MM.1S (cell line): ENCODE results near the gene IFI6.

Experiments
- DNase-seq: peaks from one replicate; pipeline ENCODE4 v3.0.0-alpha.2; 2015
- H2AFZ ChIP-seq: fragments of 300-600 bp; sonication (generic); 2 replicates; pipeline ENCODE4 v1.6.0; 2016; ENCODE audit warnings: antibody characterized with exemption, low read length
- H3F3A ChIP-seq: fragments of 300-600 bp; sonication (generic); 2 replicates; pipeline ENCODE4 v1.6.1; 2016; ENCODE audit warnings: mild to moderate bottlenecking, antibody characterized with exemption, low read length, moderate library complexity, mixed read lengths; ENCODE audit not compliant: insufficient read depth
- H3K27ac ChIP-seq: fragments of 300-600 bp; sonication (generic); 2 replicates; pipeline ENCODE4 v1.5.1; 2016; ENCODE audit warnings: mild to moderate bottlenecking, low read length
- H3K27me3 ChIP-seq: fragments of 300-600 bp; sonication (generic); replicated peaks from 2 replicates; pipeline ENCODE4 v1.6.0; 2016; ENCODE audit warnings: low read length; ENCODE audit not compliant: insufficient read depth
- H3K36me3 ChIP-seq: fragments of 300-600 bp; sonication (generic); replicated peaks from 2 replicates; pipeline ENCODE4 v1.6.1; 2016; ENCODE audit warnings: mild to moderate bottlenecking, low read length, mixed read lengths; ENCODE audit not compliant: insufficient read depth
- H3K4me1 ChIP-seq: fragments of 300-600 bp; sonication (generic); 2 replicates; pipeline ENCODE4 v1.6.1; 2016; ENCODE audit warnings: low read length, mixed read lengths
- H3K4me2 ChIP-seq: fragments of 300-600 bp; sonication (generic); 2 replicates; pipeline ENCODE4 v1.6.0; 2016; ENCODE audit warnings: low read depth, low read length
- H3K4me3 ChIP-seq: fragments of 300-600 bp; sonication (generic); 2 replicates; pipeline ENCODE4 v1.5.1; 2016; ENCODE audit warnings: low read length, mixed read lengths
- H3K79me2 ChIP-seq: fragments of 300-600 bp; sonication (generic); 2 replicates; pipeline ENCODE4 v1.6.1; 2016; ENCODE audit warnings: mixed run types, low read length, mixed read lengths
- H3K9ac ChIP-seq: fragments of 300-600 bp; sonication (generic); 2 replicates; pipeline ENCODE4 v1.6.1; 2016; ENCODE audit warnings: low read length, mixed read lengths
- H3K9me2 ChIP-seq: fragments of 300-600 bp; sonication (generic); replicated peaks from 2 replicates; pipeline ENCODE4 v1.6.1; 2016; ENCODE audit warnings: mild to moderate bottlenecking, low read length, mixed read lengths; ENCODE audit not compliant: insufficient read depth
- H3K9me3 ChIP-seq: fragments of 300-600 bp; sonication (generic); replicated peaks from 2 replicates; pipeline ENCODE4 v1.6.1; 2016; ENCODE audit warnings: mild to moderate bottlenecking, low read length, mixed read lengths; ENCODE audit not compliant: insufficient read depth
- H4K20me1 ChIP-seq: fragments of 300-600 bp; sonication (generic); 2 replicates; pipeline ENCODE4 v1.6.1; 2016; ENCODE audit warnings: mild to moderate bottlenecking, low read length, moderate library complexity, mixed read lengths; ENCODE audit not compliant: insufficient read depth
- CTCF ChIP-seq: fragments of 300-600 bp; sonication (generic); IDR thresholded peaks from 2 replicates; pipeline ENCODE4 v1.5.1; 2016; ENCODE audit warnings: antibody characterized with exemption, low read length, mixed read lengths
- EZH2 ChIP-seq: fragments of 300-600 bp; sonication (generic); optimal IDR thresholded peaks from 2 replicates; pipeline ENCODE3; 2017; ENCODE audit warnings: low read depth, mild to moderate bottlenecking, antibody characterized with exemption, low read length, mixed read lengths
- EZH2phosphoT487 ChIP-seq: fragments of 300-600 bp; sonication (generic); IDR thresholded peaks from 2 replicates; pipeline ENCODE4 v1.6.1; 2018; ENCODE audit warnings: antibody characterized with exemption, low read length

The IFI6 gene

GRCh38 chr1:27661412-27662075 is 10.4 kb downstream of the IFI6 start:
- Histone ChIP-seq H4K20me1 (no peaks in the 10 kb centered on the region), H3K9ac (no peak overlapping the region), H3K9me3 (no peaks in the 10 kb centered on the region), H3F3A (peaks cover 9% of the 10 kb centered on the region; the same call in 1 of the 2 replicates), H3K79me2 (no peaks in the 10 kb centered on the region), H3K36me3 (no peaks in the 10 kb centered on the region), H3K27ac (no peak overlapping the region), H3K27me3 (no peaks in the 10 kb centered on the region), H2AFZ (no peak overlapping the region), H3K4me3 (no peak overlapping the region), H3K4me1 (peaks cover 21% of the 10 kb centered on the region), H3K4me2 (no peak overlapping the region), H3K9me2 (no peaks in the 10 kb centered on the region)
- no peak for DNase-seq
- no peak for TF ChIP-seq EZH2
- no peak for TF ChIP-seq CTCF

DNA sequence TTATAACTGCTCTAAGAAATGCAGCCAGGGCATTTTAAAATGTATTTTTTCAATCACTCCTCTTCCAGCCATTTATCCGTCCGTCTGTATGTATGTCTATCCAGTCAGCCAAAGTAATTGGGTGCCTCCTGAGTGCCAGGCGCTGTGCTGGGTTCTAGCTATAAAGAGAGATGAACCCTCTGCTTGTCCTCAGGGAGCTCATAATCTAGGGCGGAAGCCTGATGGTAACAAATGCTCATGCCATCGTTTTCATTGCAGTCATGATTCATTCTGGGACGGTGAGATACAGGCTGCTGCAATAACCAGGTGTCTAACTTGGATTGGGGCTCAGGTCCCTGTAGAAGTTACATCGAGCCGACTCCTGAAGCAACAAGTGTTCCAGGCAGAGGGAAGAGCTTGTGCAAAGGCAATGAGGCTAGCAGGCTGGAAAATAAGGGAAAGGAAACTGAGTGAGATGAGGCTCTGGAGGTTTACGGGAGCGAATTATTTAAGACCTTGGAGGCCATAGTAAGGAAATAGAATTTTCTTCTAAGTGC is 11.6 kb downstream of the IFI6 start:
- H3K9me3 ChIP-seq, result no peaks in the 10 kb centered on the region
- peaks cover 9% of the 10 kb centered on the region; the same call in 1 of the 2 replicates for H3F3A ChIP-seq
- H3K36me3 ChIP-seq, result no peaks in the 10 kb centered on the region
- H3K27me3 ChIP-seq, result no peaks in the 10 kb centered on the region
- no peak overlapping the region for H3K27ac ChIP-seq
- H3K9me2 ChIP-seq, result no peaks in the 10 kb centered on the region
- H3K9ac ChIP-seq, result peak overlapping the region; percentile 11; the same call in 1 of the 2 replicates
- peaks cover 21% of the 10 kb centered on the region for H3K4me1 ChIP-seq
- no peak for TF ChIP-seq EZH2
- no peaks in the 10 kb centered on the region for H3K79me2 ChIP-seq
- no peaks in the 10 kb centered on the region for H4K20me1 ChIP-seq
- H2AFZ ChIP-seq, result peak overlapping the region; percentile 89
- H3K4me2 ChIP-seq, result peak overlapping the region; percentile 77
- peak overlapping the region; percentile 56 for H3K4me3 ChIP-seq
- no peak for DNase-seq

- H3K79me2 ChIP-seq, result no peaks in the 10 kb centered on the region
- H3K4me1 ChIP-seq, result peaks cover 21% of the 10 kb centered on the region
- H3K9me2 ChIP-seq, result no peaks in the 10 kb centered on the region
- peak overlapping the region; percentile 38; the same call in 1 of the 2 replicates for H3K9ac ChIP-seq
- no peaks in the 10 kb centered on the region for H3K36me3 ChIP-seq
- H3K9me3 ChIP-seq, result no peaks in the 10 kb centered on the region
- H3F3A ChIP-seq, result peaks cover 9% of the 10 kb centered on the region; the same call in 1 of the 2 replicates
- H3K27me3 ChIP-seq, result no peaks in the 10 kb centered on the region
- peak overlapping the region; percentile 89 for H2AFZ ChIP-seq
- no peaks in the 10 kb centered on the region for H4K20me1 ChIP-seq
- H3K4me2 ChIP-seq, result peak overlapping the region; percentile 77
- DNase-seq, result peak; percentile 90
- H3K27ac ChIP-seq, result no peak overlapping the region
- no peak for TF ChIP-seq EZH2phosphoT487
- no peak for TF ChIP-seq CTCF
- TF ChIP-seq EZH2, result no peak
- peak overlapping the region; percentile 56 for H3K4me3 ChIP-seq
Measured at GRCh38 chr1:27659497-27660299, 12.3 kb downstream of the IFI6 start.
